Thymus (tissue), 11 donors: ENCODE data around the gene NUDT15. TPM values are rescaled to one million over a fixed set of nuclear protein-coding genes. Genes with fewer than 3 reads are reported as not detected.

Source experiments
- DNase-seq, 9 donors: peaks; one replicate each; pipeline ENCODE4 v3.0.0-alpha.2; 2013; ENCODE audit warnings: low spot score in 9 of 9, low read depth in 6 of 9, missing footprints in 1 of 9
- H3K27ac ChIP-seq, 2 donors: one replicate each; pipeline ENCODE4 v1.5.1; 2013; ENCODE audit warnings: control low read depth in 1 of 2, low read depth in 1 of 2, low read length in 1 of 2, mild to moderate bottlenecking in 1 of 2, moderate library complexity in 1 of 2
- H3K27me3 ChIP-seq, 2 donors: one replicate each; pipeline ENCODE4 v1.5.1; 2013; ENCODE audit warnings: low read length in 1 of 2; ENCODE audit not compliant: control insufficient read depth in 2 of 2, insufficient read depth in 1 of 2
- H3K36me3 ChIP-seq, 2 donors: one replicate each; pipeline ENCODE4 v1.5.1; 2013; ENCODE audit warnings: low read length in 1 of 2, mild to moderate bottlenecking in 1 of 2, moderate library complexity in 1 of 2; ENCODE audit not compliant: control insufficient read depth in 2 of 2, insufficient read depth in 2 of 2
- H3K4me1 ChIP-seq, 2 donors: one replicate each; pipeline ENCODE4 v1.5.1; 2013; ENCODE audit warnings: low read length in 2 of 2; ENCODE audit not compliant: control insufficient read depth in 2 of 2, insufficient read depth in 2 of 2
- H3K4me3 ChIP-seq, 2 donors: one replicate each; pipeline ENCODE4 v1.5.1; 2013; ENCODE audit warnings: low read length in 2 of 2, control low read depth in 1 of 2, mild to moderate bottlenecking in 1 of 2
- H3K9me3 ChIP-seq, 2 donors: one replicate each; pipeline ENCODE4 v1.5.1; 2013; ENCODE audit warnings: low read length in 1 of 2, mild to moderate bottlenecking in 1 of 2; ENCODE audit not compliant: control insufficient read depth in 2 of 2, insufficient read depth in 1 of 2
- WGBS: extraction: QIAGEN DNeasy Blood & Tissue Kit; methylation state at CpG from one replicate; pipeline ENCODE4 v1.1.7; 2013; 5-methylcytosine and 5-hydroxymethylcytosine counted together
- polyA plus RNA-seq: library from polyadenylated mRNA; stranded (reverse); fragments of 200-250 nt; gene quantifications from one replicate; pipeline ENCODE4 v1.2.3, GENCODE V29; 2013
- total RNA-seq: library from RNA; stranded (reverse); fragments of 120-200 nt; gene quantifications from one replicate; pipeline ENCODE4 v1.2.4, GENCODE V29; 2013
- donor health status: healthy.

The NUDT15 gene
- total and polyA plus RNA-seq, 2 donors: 11.9 to 12.8 TPM

- no peak for DNase-seq
- no peak overlapping the region for H3K27ac ChIP-seq
- 97% methylated on average over 1 of the region's 1 CpG for WGBS
- H3K4me1 ChIP-seq: no peaks in the 10 kb centered on the region
- H3K9me3 ChIP-seq: no peaks in the 10 kb centered on the region
- no peaks in the 10 kb centered on the region for H3K27me3 ChIP-seq
- no peak overlapping the region for H3K4me3 ChIP-seq
- H3K36me3 ChIP-seq: no peaks in the 10 kb centered on the region
Measured at GRCh38 chr13:48019796-48020195, 17.7 kb upstream of the NUDT15 start.

- Histone ChIP-seq H3K9me3 (peaks cover 3 to 12% of the 10 kb centered on the region in 2 donors), H3K4me3 (no peak overlapping the region), H3K4me1 (no peaks in the 10 kb centered on the region), H3K27me3 (no peaks in the 10 kb centered on the region), H3K36me3 (peaks cover 0 to 3% of the 10 kb centered on the region in 2 donors), H3K27ac (no peak overlapping the region)
- DNase-seq: no peak
Measured at GRCh38 chr13:48028066-48028465, 9.5 kb upstream of the NUDT15 start.

- Histone ChIP-seq H3K4me1 (no peaks in the 10 kb centered on the region), H3K36me3 (peaks cover 0 to 3% of the 10 kb centered on the region in 2 donors), H3K4me3 (no peak overlapping the region), H3K9me3 (peaks cover 3 to 12% of the 10 kb centered on the region in 2 donors), H3K27me3 (no peaks in the 10 kb centered on the region), H3K27ac (no peak overlapping the region)
- 98% methylated on average over 2 of the region's 2 CpGs for WGBS
- DNase-seq: no peak
Measured at GRCh38 chr13:48029859-48030258, 7.7 kb upstream of the NUDT15 start.

GRCh38 chr13:48038761-48039160, 1.2 kb downstream of the NUDT15 start:
- peak in 2 of 9 donors; percentile 6 to 20 for DNase-seq
- Histone ChIP-seq H3K36me3 (peaks cover 0 to 19% of the 10 kb centered on the region in 2 donors), H3K9me3 (no peaks in the 10 kb centered on the region), H3K27ac (peak overlapping the region; percentile 63 to 75), H3K4me1 (peaks cover 6 to 14% of the 10 kb centered on the region in 2 donors), H3K4me3 (no peak overlapping the region), H3K27me3 (no peaks in the 10 kb centered on the region)
- 94% methylated on average over 1 of the region's 1 CpG for WGBS

GRCh38 chr13:48040049-48040448, 2.5 kb downstream of the NUDT15 start:
- H3K36me3 ChIP-seq: peaks cover 0 to 23% of the 10 kb centered on the region in 2 donors
- H3K4me1 ChIP-seq: peaks cover 6 to 14% of the 10 kb centered on the region in 2 donors
- DNase-seq: no peak
- H3K4me3 ChIP-seq: no peak overlapping the region
- no peak overlapping the region for H3K27ac ChIP-seq
- no peaks in the 10 kb centered on the region for H3K9me3 ChIP-seq
- H3K27me3 ChIP-seq: no peaks in the 10 kb centered on the region

GRCh38 chr13:48040896-48041295, 3.4 kb downstream of the NUDT15 start:
- Histone ChIP-seq H3K36me3 (peaks cover 0 to 26% of the 10 kb centered on the region in 2 donors), H3K27me3 (no peaks in the 10 kb centered on the region), H3K4me3 (no peak overlapping the region), H3K27ac (no peak overlapping the region), H3K9me3 (no peaks in the 10 kb centered on the region), H3K4me1 (peaks cover 6 to 14% of the 10 kb centered on the region in 2 donors)
- no peak for DNase-seq
- WGBS: 94% methylated on average over 1 of the region's 1 CpG

GRCh38 chr13:48042894-48043293, 5.4 kb downstream of the NUDT15 start:
- Histone ChIP-seq H3K36me3 (peaks cover 0 to 34% of the 10 kb centered on the region in 2 donors), H3K27me3 (no peaks in the 10 kb centered on the region), H3K9me3 (no peaks in the 10 kb centered on the region), H3K4me1 (peaks cover 0 to 9% of the 10 kb centered on the region in 2 donors), H3K27ac (no peak overlapping the region), H3K4me3 (no peak overlapping the region)
- WGBS: 98% methylated on average over 2 of the region's 2 CpGs
- DNase-seq: no peak

GRCh38 chr13:48043789-48044503, 6.4 kb downstream of the NUDT15 start:
- Histone ChIP-seq H3K9me3 (no peaks in the 10 kb centered on the region), H3K4me3 (no peak overlapping the region), H3K27me3 (no peaks in the 10 kb centered on the region), H3K4me1 (peaks cover 0 to 1% of the 10 kb centered on the region in 2 donors), H3K27ac (no peak overlapping the region), H3K36me3 (peaks cover 3 to 44% of the 10 kb centered on the region in 2 donors)
- DNase-seq: no peak

- Histone ChIP-seq H3K27me3 (no peaks in the 10 kb centered on the region), H3K4me3 (no peak overlapping the region), H3K36me3 (peaks cover 21 to 50% of the 10 kb centered on the region in 2 donors), H3K4me1 (no peaks in the 10 kb centered on the region), H3K9me3 (peaks cover 0 to 1% of the 10 kb centered on the region in 2 donors), H3K27ac (no peak overlapping the region)
- WGBS: 95% methylated on average over 3 of the region's 3 CpGs
- no peak for DNase-seq
Measured at GRCh38 chr13:48050550-48050949, 13.0 kb downstream of the NUDT15 start.
